Measurements from ENCODE around the gene PSMG3.
A peak's percentile ranks its signal among the peaks of the same experiment; 100 is the strongest.

Gene PSMG3

DNA sequence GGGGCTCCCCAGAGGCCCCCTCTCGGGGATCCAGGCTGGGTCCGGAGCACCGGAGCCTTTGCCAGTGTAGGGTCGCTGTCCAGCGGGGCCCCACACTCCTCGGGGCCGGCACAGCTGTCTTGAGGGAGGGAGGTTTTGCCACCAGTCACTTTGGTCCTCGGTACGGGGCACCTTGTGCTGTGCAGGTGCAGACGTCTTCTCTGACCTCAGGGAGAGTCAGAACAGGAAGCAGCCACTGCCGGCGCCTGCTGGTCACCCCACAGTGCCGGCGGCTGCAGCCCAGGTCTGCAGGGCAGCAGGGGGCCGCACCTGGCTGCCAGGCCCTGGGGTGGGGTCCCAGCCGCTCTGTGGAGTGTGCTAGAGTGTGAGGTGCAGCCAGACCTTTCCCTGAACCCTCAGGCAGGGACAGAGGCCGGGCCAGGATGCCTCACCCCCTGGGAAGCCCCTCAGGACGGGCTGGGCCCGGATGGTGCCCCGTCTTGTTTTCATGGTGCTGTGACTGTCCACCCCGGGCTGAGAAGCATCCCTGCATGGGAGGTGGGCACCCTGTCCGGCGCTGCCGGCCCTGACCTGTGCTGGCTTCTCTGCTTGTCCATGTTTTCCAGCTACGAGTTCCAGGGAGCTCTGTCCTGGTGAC is 31.2 kb downstream of the PSMG3 start:
- TF ChIP-seq ZNF565 (CRISPR knock-in tag; conservative IDR thresholded peaks at IDR 0.05; ENCODE audit: low read depth) = no peak
- 0 out of 2 replicates have a peak, but pooled peaks have one; percentile 12 for TF ChIP-seq CSDC2 (CRISPR knock-in tag; IDR thresholded peaks at IDR 0.05)
- ATAC-seq = no peak

DNA sequence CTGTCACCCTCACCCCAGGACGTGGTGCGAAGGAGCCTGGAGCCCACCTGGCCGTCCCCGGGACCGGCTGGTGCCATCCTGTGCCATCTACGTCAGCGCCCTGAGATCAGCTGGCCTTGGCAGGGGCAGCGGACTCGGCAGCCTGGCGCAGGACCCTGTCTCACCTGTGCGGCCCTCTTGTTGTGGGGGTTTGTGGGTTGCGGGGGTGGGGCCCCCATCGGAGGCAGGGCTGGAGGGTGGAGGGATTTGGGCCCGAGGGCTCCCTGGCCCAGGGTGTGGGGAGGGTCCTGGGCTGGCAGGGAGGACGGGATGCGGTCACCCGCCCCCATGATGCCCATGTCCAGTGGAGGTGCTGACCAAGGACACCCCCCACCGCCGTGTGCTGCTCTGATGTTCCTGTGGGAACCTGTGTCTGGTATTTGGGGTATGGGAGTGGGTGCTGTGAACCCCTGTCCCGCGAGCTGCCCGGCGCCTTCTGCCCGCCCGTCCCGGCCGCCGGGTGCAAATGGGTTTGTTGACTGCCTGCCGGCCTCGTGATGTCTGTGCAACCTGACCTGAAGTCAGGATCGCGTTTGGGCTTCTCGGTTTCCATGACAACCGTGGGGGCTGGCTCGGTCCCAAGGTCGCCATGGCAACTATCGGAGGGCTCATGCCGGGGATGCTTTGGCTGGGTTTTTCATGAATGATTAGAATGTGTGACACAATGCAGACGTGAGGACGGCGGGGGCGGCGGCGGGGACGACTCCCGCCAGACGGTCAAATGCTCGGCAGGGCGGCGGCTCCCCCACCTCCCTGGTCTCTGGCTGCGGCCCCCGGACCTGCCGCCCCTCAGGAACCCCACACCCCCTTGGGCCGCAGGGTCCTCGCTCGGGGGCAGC is 32.1 kb downstream of the PSMG3 start:
- TF ChIP-seq ESRRG (CRISPR knock-in tag; IDR thresholded peaks at IDR 0.05) = peak; percentile 83
- TF ChIP-seq ZFP3 (CRISPR knock-in tag; IDR thresholded peaks at IDR 0.05) = no peak
- peak; percentile 17; the same call in 1 of the 2 replicates for TF ChIP-seq ISL1 (CRISPR knock-in tag; IDR thresholded peaks at IDR 0.05)
- TF ChIP-seq ZNF70 (CRISPR knock-in tag; IDR thresholded peaks at IDR 0.05) = no peak
- TF ChIP-seq TCF4 (CRISPR knock-in tag; IDR thresholded peaks at IDR 0.05; ENCODE audit: borderline replicate concordance) = peak; percentile 59; the same call in 1 of the 2 replicates
- TF ChIP-seq CSDC2 (CRISPR knock-in tag; IDR thresholded peaks at IDR 0.05) = peak; percentile 85; the same call in 1 of the 2 replicates
- TF ChIP-seq ZC3H10 (CRISPR knock-in tag; IDR thresholded peaks at IDR 0.05) = peak; percentile 50; the same call in 1 of the 2 replicates
- TF ChIP-seq, protein P1, sequence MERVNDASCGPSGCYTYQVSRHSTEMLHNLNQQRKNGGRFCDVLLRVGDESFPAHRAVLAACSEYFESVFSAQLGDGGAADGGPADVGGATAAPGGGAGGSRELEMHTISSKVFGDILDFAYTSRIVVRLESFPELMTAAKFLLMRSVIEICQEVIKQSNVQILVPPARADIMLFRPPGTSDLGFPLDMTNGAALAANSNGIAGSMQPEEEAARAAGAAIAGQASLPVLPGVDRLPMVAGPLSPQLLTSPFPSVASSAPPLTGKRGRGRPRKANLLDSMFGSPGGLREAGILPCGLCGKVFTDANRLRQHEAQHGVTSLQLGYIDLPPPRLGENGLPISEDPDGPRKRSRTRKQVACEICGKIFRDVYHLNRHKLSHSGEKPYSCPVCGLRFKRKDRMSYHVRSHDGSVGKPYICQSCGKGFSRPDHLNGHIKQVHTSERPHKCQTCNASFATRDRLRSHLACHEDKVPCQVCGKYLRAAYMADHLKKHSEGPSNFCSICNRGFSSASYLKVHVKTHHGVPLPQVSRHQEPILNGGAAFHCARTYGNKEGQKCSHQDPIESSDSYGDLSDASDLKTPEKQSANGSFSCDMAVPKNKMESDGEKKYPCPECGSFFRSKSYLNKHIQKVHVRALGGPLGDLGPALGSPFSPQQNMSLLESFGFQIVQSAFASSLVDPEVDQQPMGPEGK (CRISPR knock-in tag; IDR thresholded peaks at IDR 0.05; ENCODE audit: borderline replicate concordance) = peak; percentile 84
- TF ChIP-seq RARB (CRISPR knock-in tag; IDR thresholded peaks at IDR 0.05) = no peak
- TF ChIP-seq, protein P2, sequence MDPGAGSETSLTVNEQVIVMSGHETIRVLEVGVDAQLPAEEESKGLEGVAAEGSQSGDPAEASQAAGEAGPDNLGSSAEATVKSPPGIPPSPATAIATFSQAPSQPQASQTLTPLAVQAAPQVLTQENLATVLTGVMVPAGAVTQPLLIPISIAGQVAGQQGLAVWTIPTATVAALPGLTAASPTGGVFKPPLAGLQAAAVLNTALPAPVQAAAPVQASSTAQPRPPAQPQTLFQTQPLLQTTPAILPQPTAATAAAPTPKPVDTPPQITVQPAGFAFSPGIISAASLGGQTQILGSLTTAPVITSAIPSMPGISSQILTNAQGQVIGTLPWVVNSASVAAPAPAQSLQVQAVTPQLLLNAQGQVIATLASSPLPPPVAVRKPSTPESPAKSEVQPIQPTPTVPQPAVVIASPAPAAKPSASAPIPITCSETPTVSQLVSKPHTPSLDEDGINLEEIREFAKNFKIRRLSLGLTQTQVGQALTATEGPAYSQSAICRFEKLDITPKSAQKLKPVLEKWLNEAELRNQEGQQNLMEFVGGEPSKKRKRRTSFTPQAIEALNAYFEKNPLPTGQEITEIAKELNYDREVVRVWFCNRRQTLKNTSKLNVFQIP (CRISPR knock-in tag; IDR thresholded peaks at IDR 0.05; ENCODE audit: borderline replicate concordance, low read depth) = 0 out of 2 replicates have a peak, but pooled peaks have one; percentile 7
- 0 out of 2 replicates have a peak, but pooled peaks have one; percentile 28 for TF ChIP-seq GLIS3 (CRISPR knock-in tag; IDR thresholded peaks at IDR 0.05)
- ATAC-seq = peak; percentile 47

DNA sequence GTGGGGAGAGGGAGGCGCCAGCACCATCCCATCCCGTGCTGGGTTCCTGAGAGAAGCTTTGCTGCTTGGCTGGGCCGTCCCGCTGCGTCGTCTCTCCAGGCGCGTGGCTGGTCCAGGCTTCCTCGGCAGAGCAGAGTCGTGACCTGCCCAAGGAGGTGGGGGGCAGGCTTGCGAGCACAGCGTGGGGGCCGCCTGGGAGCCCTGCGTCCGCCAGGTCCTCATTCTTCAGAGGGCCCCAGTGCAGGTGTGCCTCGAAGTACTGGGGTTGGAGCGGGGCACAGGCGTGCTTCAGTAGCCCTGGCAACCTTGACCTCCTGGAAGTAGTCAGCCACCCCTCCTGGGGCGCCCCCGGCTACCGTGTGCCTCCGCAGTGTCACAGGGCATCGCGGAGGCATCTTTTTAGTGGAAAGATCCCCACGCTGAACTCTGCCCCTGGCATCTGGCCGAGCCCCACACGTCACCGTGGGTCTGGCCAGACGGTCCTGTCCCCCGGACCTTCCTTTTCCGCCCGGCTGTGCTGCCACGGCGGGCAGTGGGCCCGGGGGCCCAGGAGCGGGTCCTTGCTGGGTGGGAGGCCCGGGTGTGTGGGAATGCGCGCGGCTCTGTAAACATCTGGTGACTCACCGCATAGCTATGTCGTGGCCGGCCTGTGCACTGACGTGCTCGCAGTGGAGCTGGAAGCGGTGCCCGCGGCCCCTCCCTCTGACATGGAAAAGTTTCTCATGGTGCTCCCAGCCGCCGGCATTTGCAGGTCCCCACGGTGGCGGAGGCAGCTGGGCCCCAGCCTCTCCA is 32.9 kb downstream of the PSMG3 start:
- peak; percentile 79 for ATAC-seq
- TF ChIP-seq ISL1 (CRISPR knock-in tag; IDR thresholded peaks at IDR 0.05) (peak; percentile 33; the same call in 1 of the 2 replicates), ZFP30 (CRISPR knock-in tag; IDR thresholded peaks at IDR 0.05) (peak; percentile 26; the same call in 1 of the 2 replicates), ARNTL (CRISPR knock-in tag; IDR thresholded peaks at IDR 0.05; ENCODE audit: borderline replicate concordance, low read depth) (no peak), SNAI2 (CRISPR knock-in tag; IDR thresholded peaks at IDR 0.05) (no peak), GLIS3 (CRISPR knock-in tag; IDR thresholded peaks at IDR 0.05) (no peak), TCF4 (CRISPR knock-in tag; IDR thresholded peaks at IDR 0.05; ENCODE audit: borderline replicate concordance) (no peak; the same call in 1 of the 2 replicates), BACH2 (CRISPR knock-in tag; IDR thresholded peaks at IDR 0.05; ENCODE audit: borderline replicate concordance) (no peak), PPARA (CRISPR knock-in tag; IDR thresholded peaks at IDR 0.05; ENCODE audit: borderline replicate concordance) (no peak), ZNF70 (CRISPR knock-in tag; IDR thresholded peaks at IDR 0.05) (no peak), ZC3H10 (CRISPR knock-in tag; IDR thresholded peaks at IDR 0.05) (peak; percentile 87), ZNF8 (CRISPR knock-in tag; IDR thresholded peaks at IDR 0.05) (no peak), ZFP3 (CRISPR knock-in tag; IDR thresholded peaks at IDR 0.05) (peak; percentile 82), RARB (CRISPR knock-in tag; IDR thresholded peaks at IDR 0.05) (no peak), ESRRG (CRISPR knock-in tag; IDR thresholded peaks at IDR 0.05) (no peak), OSR1 (CRISPR knock-in tag; IDR thresholded peaks at IDR 0.05) (no peak), TOX (CRISPR knock-in tag; IDR thresholded peaks at IDR 0.05; ENCODE audit: borderline replicate concordance) (no peak; the same call in 1 of the 2 replicates), CSDC2 (CRISPR knock-in tag; IDR thresholded peaks at IDR 0.05) (peak; percentile 96)
- TF ChIP-seq, protein P3, sequence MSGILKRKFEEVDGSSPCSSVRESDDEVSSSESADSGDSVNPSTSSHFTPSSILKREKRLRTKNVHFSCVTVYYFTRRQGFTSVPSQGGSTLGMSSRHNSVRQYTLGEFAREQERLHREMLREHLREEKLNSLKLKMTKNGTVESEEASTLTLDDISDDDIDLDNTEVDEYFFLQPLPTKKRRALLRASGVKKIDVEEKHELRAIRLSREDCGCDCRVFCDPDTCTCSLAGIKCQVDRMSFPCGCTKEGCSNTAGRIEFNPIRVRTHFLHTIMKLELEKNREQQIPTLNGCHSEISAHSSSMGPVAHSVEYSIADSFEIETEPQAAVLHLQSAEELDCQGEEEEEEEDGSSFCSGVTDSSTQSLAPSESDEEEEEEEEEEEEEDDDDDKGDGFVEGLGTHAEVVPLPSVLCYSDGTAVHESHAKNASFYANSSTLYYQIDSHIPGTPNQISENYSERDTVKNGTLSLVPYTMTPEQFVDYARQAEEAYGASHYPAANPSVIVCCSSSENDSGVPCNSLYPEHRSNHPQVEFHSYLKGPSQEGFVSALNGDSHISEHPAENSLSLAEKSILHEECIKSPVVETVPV (CRISPR knock-in tag; IDR thresholded peaks at IDR 0.05) = no peak
- TF ChIP-seq, protein P1 (CRISPR knock-in tag; IDR thresholded peaks at IDR 0.05; ENCODE audit: borderline replicate concordance) = peak; percentile 95
- TF ChIP-seq, protein P4, sequence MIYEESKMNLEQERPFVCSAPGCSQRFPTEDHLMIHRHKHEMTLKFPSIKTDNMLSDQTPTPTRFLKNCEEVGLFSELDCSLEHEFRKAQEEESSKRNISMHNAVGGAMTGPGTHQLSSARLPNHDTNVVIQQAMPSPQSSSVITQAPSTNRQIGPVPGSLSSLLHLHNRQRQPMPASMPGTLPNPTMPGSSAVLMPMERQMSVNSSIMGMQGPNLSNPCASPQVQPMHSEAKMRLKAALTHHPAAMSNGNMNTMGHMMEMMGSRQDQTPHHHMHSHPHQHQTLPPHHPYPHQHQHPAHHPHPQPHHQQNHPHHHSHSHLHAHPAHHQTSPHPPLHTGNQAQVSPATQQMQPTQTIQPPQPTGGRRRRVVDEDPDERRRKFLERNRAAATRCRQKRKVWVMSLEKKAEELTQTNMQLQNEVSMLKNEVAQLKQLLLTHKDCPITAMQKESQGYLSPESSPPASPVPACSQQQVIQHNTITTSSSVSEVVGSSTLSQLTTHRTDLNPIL (CRISPR knock-in tag; IDR thresholded peaks at IDR 0.05; ENCODE audit: low read depth) = peak; percentile 85
- TF ChIP-seq, protein P5, sequence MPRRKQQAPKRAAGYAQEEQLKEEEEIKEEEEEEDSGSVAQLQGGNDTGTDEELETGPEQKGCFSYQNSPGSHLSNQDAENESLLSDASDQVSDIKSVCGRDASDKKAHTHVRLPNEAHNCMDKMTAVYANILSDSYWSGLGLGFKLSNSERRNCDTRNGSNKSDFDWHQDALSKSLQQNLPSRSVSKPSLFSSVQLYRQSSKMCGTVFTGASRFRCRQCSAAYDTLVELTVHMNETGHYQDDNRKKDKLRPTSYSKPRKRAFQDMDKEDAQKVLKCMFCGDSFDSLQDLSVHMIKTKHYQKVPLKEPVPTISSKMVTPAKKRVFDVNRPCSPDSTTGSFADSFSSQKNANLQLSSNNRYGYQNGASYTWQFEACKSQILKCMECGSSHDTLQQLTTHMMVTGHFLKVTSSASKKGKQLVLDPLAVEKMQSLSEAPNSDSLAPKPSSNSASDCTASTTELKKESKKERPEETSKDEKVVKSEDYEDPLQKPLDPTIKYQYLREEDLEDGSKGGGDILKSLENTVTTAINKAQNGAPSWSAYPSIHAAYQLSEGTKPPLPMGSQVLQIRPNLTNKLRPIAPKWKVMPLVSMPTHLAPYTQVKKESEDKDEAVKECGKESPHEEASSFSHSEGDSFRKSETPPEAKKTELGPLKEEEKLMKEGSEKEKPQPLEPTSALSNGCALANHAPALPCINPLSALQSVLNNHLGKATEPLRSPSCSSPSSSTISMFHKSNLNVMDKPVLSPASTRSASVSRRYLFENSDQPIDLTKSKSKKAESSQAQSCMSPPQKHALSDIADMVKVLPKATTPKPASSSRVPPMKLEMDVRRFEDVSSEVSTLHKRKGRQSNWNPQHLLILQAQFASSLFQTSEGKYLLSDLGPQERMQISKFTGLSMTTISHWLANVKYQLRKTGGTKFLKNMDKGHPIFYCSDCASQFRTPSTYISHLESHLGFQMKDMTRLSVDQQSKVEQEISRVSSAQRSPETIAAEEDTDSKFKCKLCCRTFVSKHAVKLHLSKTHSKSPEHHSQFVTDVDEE (CRISPR knock-in tag; IDR thresholded peaks at IDR 0.05) = peak; percentile 9; the same call in 1 of the 2 replicates

Data from SK-N-SH treated with all-trans-retinoic acid at 6 μM for 48 hours (cell line).